KG1 (cell line): ENCODE measurements around the gene MKS1.

ENCODE experiments used
- DNase-seq: peaks from one replicate; lab custom pipeline; 2025; lab: John Stamatoyannopoulos, UW

MKS1 gene

DNA sequence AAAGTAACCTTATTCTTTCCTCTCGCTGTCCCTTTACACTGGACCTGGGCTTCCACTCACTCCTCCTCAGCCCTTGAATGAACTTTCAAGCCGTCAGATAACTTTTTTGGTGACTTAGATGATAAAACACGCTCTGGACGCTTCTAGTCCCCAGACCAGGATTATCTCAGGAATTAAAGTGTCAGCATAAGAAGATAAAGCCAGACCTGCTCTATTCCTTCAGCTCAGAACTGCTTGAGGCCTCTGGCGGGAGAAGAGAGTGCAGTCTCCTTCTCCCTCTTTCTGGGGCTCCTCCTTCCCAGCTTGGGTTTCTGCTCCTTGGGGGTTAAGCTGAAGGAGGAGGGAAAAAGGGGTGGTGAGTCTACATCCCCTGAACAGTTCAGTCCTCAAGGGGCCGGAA, 25.9 kb upstream of the MKS1 start:
- no peak for DNase-seq

DNA sequence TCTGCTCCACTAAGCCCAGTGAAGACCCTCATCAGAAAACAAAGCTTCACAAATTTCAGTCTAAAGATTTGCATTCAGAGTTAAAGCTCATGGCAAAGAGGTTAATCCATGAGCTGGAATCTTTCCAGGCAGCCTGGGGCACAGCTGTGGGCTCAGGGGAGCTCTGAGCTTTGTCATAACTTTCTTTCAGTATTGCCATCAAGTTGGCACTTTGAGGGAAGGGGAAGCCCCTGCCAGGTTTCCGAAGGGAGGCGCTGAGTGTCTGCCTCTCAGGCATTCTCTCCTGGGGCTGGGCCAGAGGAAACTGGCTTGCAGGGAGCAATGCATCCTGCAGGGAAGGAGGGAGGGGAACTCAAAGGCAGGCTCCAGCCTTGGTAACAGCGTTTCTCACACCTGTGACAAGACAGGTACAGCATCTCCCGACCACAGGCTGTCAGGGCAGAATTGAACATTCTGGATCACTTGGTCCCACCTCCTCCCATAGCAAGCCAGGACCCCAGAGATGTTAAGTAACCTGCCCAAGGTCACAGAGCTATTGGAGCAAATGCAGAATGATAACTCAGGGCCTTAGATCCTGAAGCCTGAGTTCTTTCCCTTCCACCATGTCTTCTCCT, 23.2 kb upstream of the MKS1 start:
- DNase-seq: no peak

DNA sequence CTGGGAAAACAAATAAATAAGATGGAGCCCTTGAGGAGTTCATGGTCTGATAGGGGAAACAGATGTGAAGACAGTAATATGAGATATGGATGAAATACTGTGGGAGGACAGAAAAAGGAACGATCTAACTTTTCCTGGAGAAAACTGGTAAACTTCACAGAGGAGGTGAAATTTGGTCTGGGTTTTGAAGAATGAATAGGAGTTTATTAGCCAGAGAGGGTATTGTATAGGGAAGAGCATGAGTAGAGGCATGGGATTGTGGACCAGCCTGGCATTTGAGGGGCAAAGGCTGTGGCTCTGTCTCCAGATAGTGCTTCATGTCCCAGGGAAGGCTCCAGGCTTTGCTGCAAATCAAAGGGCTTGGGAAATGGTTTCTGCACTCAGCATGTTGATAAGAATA, 20.9 kb upstream of the MKS1 start:
- DNase-seq: no peak

GRCh38 chr17:58238147-58238634, 19.1 kb upstream of the MKS1 start, which contains the start of gene LPO:
LPO (plus strand) TSS chr17:58238584; CDS start chr17:58242980, 4,396 bp downstream.
- no peak for DNase-seq

DNA sequence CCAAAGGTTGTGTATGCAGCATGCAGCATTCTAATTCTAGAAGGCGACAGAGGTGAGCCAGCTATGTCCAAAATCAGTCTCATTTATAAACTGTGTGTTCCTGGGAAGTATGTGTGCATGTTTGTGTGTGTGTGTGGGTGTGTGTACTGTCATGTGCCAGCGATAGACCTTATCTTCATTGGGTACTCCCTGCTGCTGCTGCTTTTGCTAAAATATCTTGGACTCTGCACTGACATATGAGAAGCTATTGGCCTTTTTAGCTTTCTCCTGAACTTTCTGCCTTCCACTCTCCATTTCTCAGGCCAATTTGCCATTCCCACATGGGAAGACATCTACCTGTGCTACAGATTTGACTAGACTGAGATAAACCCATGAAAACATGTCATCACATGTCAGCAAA, 17.3 kb upstream of the MKS1 start:
- no peak for DNase-seq

DNA sequence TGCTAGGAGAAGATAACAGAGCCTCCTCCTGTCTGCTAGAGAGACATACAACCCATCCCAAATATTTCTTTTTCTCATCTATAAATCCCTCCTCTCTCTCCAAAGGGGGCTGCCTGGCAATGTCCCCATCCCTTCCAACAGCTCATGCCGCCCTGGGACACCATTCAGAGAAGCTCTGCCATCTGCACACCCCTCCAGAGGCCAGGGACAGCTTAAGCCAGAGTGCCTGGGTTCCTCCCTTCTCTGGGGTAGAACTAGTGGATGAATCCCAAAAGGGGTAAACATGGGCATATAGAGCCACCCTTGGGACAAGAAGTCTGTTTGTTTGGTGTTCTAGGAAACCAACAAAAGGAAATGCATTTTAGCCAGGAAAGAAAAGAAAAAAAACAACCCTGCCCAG, 16.8 kb upstream of the MKS1 start:
- no peak for DNase-seq

GRCh38 chr17:58234512-58234911, 15.5 kb upstream of the MKS1 start:
- no peak for DNase-seq

DNA sequence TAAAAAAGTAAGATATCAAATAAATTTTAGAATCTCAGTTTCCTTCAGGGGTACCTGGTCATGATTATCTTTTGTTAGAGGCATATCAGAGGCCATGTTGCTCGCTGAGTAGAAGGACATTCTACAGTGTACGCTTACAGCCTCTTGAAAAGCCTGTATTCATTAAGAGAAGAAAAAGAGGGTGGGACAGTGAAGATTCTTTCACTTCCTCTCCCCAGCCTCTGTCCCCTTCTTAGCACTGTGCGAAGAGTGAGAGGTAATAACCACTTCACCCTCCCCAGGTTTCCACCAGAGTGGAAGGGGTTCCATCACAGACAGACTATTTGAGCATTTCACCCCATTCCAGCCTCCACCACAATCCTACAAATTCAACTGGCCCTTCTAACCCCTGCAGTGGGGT, 14.5 kb upstream of the MKS1 start:
- DNase-seq: no peak

DNA sequence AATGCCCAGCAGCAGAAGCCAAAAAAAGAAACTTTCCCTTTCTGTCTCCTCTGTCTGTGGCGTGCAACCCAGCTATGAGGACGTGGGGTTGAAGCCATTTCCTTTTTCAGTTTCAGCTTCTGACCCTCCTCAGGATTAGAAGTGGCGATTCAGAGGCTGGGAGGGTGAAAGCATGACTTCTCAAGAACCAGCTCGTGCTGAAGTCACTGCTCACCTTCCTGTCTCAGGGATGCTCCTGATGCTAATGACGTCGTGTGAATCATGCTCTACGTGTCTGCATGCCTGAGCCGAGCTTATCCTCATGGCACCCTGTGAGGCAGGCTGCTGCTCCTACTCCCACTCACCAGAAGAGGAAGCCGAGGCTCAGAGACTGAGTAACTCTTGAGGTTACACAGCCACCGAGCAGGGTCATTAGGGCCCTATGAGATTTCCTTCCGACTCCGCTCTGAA, 13.7 kb upstream of the MKS1 start:
- DNase-seq: peak; percentile 13

- no peak for DNase-seq
Measured at GRCh38 chr17:58231641-58232040, 12.6 kb upstream of the MKS1 start.

DNA sequence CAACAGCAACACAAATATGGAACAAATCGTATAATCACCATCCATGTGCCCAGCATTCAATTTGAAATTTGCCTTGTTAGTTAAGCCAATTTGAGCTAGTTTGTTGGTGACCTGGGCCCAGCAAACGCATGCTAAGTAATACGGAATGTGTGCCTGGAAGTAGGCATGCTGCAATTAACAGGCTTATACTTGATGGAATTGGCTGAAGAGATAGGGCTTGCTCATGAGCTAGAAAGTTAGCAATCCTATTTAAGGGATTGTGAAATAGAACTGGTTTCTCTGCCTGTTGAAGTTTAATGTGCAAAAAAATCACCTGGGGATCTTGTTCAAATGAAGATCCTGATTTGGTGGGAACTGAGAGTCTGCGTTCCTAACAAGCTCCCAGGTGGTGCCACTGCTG, 10.8 kb upstream of the MKS1 start:
- no peak for DNase-seq

- no peak for DNase-seq
Measured at GRCh38 chr17:58229384-58229783, 10.3 kb upstream of the MKS1 start.

DNA sequence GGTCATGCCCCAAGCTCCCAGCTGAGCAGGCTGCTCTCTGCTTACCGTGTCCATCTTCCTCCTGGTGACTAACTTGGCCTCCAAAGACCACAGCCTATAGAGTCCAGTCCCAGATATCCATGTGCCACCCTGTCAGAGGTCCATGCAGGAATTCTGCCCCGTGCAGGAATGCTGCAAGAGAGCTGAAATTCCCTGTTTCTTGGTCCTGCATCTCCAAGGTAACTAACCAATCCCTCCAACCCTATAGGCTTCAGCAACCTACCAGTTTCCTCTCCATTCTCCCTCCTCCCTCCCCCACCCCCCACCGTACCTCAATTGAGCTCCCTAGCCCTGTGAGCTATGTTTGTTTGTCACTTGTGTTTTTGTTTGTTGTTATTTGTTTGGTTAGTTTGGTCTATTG, 9.6 kb upstream of the MKS1 start:
- no peak for DNase-seq

GRCh38 chr17:58227733-58228132, 8.7 kb upstream of the MKS1 start:
- DNase-seq: no peak

DNA sequence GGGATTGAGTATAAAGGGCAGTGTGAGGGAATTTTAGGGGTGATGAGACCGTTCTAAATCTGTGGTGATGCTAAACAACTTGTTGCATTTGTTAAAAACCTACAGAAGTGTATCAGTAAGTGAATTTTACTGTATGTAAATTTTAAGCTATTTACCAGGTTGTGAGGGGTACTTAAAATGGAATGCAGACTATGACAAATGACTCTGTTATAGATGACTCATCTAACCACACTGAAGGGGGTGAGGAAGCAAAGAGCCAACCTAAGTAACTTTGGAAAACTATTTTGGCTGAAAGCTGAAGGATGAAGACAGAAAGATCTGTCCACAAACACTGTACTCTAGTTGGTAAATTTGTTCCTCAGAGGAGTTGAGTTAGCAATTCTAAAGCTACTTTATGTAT, 5.3 kb upstream of the MKS1 start:
- peak; percentile 6 for DNase-seq

DNA sequence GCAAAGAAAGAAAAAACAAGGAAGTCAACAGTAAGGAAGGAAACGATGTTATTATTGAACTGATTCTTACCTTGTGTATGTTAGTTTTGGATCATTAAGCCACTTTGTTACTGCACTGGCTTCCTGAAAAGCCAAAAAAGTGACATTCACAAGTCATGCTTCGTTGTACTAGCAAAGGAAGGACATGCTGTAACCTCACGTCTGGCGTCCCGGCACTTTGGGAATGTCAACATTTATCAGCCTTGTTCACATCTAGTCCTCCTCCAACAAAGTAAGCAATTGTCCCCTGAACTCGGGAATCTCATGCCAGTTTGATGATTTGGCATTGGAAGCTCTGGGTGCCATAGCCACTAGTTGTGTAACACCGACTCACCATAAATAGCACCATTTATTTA, 731 bp upstream of the MKS1 start:
- no peak for DNase-seq

GRCh38 chr17:58217766-58218165, 1.3 kb downstream of the MKS1 start:
- DNase-seq: no peak

- no peak for DNase-seq
Measured at GRCh38 chr17:58215685-58216084, 3.4 kb downstream of the MKS1 start.

- DNase-seq: no peak
Measured at GRCh38 chr17:58210922-58211321, 8.1 kb downstream of the MKS1 start.

GRCh38 chr17:58208344-58208743, 10.7 kb downstream of the MKS1 start:
- no peak for DNase-seq

- no peak for DNase-seq
Measured at GRCh38 chr17:58207451-58207850, 11.6 kb downstream of the MKS1 start.

GRCh38 chr17:58205936-58206335, 13.1 kb downstream of the MKS1 start:
- DNase-seq: no peak

DNA sequence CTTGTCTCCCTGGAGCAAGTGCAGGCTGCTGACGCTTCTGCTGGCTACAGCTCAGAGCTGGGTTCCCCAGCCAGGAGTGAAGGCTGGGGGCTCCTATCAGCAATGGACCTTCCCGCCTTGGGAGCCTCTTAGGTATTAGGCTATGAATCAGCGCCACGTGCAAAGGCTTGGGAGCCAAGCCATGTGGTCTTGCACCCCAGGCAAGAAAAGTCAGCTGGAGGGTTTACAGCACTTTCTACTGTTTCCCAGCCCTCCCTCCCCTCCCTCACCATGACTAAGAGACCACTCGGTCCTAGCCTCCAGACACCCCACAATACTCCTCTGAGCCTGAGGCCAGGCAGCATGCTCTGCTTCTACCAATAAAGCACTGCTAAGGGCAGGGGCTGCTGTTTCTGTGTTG, 14.3 kb downstream of the MKS1 start:
- no peak for DNase-seq

GRCh38 chr17:58202859-58203258, 16.2 kb downstream of the MKS1 start:
- DNase-seq: no peak
